HG03139 (cell line): ENCODE results near the gene GDPD4.

Experiments used
- ATAC-seq: cut with Tn5 transposase; IDR thresholded peaks from one replicate; pipeline ENCODE4 v1.9.1; 2021; ENCODE audit not compliant: unreplicated experiment

GDPD4 gene

GRCh38 chr11:77176996-77177395 is 124.5 kb downstream of the GDPD4 start:
- ATAC-seq: no peak

GRCh38 chr11:77175869-77176539 is 125.5 kb downstream of the GDPD4 start:
- no peak for ATAC-seq

GRCh38 chr11:77175021-77175842 is 126.3 kb downstream of the GDPD4 start:
- no peak for ATAC-seq

GRCh38 chr11:77174559-77174958 is 126.9 kb downstream of the GDPD4 start:
- no peak for ATAC-seq

DNA sequence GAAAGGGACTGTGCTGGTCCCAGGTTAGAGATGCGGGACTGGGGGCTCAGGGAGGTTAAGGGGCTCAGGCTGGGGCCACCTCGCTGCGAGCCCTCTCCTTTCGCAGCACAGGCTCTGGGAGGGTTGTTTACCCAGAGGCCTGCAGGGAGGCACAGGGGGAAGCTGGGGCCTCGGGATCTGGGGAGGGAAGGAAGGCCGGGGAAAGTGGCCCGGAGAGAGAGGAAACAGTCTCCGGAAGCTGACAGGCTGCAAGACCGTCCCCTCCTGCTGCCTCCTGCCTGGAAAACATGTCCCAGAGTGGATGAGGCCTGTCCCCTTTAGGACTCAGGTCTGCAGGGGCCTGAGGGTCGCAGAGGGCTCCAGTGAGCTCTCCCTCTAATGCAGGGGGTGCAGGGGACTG is 128.0 kb downstream of the GDPD4 start:
- ATAC-seq: no peak

GRCh38 chr11:77172666-77172982 is 128.9 kb downstream of the GDPD4 start:
- ATAC-seq: no peak

DNA sequence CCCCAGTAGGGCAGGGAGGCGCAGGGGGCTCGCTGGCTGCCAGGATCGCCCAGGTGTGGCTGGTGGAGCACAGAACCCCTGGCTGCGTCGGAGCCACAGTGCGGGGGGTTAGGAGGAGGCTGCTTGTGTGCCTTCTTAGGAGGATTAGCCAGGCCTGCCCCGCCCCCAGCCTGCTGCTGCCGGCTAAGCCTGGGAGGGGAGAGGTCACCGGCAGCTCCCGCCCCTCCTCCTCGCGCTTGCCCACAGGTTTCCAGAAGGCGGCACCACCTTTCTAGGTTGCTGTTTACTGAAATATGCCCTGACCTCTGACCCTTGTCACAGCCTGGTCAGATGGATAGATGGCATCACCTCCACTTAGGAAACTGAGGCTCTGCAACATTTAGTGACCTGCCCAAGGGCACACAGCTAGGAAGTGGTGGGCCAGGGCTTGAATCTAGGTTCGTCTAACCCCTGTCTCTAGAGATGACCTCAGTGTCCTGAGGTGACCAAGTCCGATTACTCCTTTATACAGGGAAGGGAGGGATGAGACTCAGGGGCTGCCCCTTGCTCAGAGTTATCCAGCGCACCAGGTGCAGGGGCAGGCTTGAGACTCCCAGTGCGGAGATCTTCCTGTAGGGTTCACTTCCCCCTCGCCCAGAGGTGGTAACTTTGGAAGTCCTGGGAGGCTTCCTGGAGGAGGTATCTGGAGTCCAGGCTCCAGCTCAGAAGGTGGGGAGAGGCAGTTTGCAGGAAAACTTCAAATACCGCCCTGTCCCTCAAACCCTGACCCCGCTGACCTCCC is 129.4 kb downstream of the GDPD4 start:
- ATAC-seq: no peak

GRCh38 chr11:77171254-77171653 is 130.2 kb downstream of the GDPD4 start:
- no peak for ATAC-seq

DNA sequence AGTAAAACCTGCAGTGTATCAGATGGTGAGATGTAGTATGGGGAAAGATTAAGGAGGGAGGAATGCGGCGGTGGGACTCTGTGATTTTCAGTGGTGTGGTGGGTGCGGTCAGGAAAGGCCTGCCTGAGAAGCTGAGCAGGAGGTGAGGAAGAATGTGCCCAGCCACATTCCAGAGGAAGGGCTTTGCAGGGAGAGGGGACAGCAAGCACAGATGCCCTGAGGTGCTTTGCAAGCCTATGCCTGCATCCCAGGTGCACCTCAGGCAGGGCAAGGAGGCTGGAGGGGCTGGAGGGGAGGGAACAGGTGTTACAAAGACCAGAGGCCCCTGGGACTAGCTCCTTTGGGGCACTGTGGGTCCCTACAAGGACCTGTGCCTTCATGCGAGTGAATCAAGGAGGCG is 131.4 kb downstream of the GDPD4 start:
- no peak for ATAC-seq

- no peak for ATAC-seq
Observed at GRCh38 chr11:77167791-77168190, 133.7 kb downstream of the GDPD4 start.

GRCh38 chr11:77167111-77167626 is 134.3 kb downstream of the GDPD4 start:
- ATAC-seq: no peak
